Coronary artery (tissue), 2 donors: ENCODE results near the gene MS4A3.
"Not testable (repeated sequence)": the region's sequence is repeated elsewhere in the genome, so short reads cannot be mapped to it uniquely, and the experiment has no call there.

Experiments
- DNase-seq: peaks from one replicate; pipeline ENCODE4 v3.0.0-alpha.2; 2017; ENCODE audit warnings: low spot score
- H3K27ac ChIP-seq, 2 donors: fragments of 200-600 bp; sonication (generic); one replicate each; pipeline ENCODE4 v1.5.1; 2016 to 2019
- H3K4me3 ChIP-seq: fragments of 200-600 bp; sonication (generic); 2 replicates; pipeline ENCODE4 v1.5.1; 2016; ENCODE audit warnings: mild to moderate bottlenecking, moderate library complexity
- TF ChIP-seq, protein P1 (sequence below): fragments of 200-600 bp; sonication (generic); IDR thresholded peaks from one replicate; pipeline ENCODE4 v1.5.1; 2019; ENCODE audit warnings: antibody characterized with exemption

Gene MS4A3

DNA sequence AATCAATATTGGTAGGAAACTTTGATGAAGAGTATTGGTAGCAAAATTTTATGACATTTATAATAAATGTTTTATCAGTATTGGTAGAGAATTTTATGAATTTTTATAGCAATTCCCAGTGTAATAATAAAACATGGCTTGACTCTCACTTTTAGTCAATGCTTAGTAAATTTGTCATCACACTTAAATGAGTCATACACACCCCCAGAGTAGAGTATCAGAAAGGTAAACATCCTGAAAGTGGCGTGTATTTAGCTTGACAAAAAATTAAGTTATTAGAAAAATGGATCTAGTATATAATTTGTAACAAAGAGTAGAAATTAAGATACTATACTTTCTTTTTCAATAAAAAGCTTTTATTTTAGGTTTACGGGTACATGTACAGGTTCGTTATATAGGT is 2.6 kb downstream of the MS4A3 start:
- Histone ChIP-seq H3K27ac (no peak overlapping the region), H3K4me3 (no peak overlapping the region)
- no peak for DNase-seq
- TF ChIP-seq, protein P1, sequence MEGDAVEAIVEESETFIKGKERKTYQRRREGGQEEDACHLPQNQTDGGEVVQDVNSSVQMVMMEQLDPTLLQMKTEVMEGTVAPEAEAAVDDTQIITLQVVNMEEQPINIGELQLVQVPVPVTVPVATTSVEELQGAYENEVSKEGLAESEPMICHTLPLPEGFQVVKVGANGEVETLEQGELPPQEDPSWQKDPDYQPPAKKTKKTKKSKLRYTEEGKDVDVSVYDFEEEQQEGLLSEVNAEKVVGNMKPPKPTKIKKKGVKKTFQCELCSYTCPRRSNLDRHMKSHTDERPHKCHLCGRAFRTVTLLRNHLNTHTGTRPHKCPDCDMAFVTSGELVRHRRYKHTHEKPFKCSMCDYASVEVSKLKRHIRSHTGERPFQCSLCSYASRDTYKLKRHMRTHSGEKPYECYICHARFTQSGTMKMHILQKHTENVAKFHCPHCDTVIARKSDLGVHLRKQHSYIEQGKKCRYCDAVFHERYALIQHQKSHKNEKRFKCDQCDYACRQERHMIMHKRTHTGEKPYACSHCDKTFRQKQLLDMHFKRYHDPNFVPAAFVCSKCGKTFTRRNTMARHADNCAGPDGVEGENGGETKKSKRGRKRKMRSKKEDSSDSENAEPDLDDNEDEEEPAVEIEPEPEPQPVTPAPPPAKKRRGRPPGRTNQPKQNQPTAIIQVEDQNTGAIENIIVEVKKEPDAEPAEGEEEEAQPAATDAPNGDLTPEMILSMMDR: no peak

DNA sequence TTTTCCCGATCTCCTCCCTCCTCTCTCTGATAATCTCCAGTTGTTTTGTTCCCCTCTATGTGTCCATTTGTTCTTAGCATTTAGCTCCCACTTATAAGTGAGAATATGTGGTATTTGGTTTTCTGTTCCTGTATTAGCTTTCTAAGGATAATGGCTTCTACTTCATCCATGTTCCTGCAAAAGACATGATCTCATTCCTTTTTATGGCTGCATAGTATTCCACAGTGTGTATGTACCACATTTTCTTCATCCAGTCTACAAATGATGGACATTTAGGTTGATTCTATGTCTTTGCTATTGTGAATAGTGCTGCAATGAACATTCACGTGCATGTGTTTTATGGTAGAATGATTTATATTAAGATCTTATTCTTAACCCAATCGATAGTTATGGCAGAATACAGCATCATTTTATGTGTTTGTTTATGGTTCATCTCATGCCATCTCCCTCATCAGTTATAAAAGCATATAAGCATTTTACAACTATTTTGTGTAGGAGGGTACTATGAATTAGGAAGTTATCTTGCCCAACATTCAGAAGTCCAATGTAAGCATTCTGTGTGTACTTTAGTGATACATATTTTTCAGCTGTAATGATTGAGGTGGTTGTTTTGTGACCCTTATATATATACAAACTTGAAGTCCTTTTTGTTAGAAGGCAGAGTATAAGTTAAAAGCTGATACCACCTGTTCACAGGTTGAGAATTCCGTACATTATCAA is 3.2 kb downstream of the MS4A3 start:
- no peak overlapping the region for H3K27ac ChIP-seq
- TF ChIP-seq, protein P1: no peak
- DNase-seq: no peak
- no peak overlapping the region for H3K4me3 ChIP-seq

DNA sequence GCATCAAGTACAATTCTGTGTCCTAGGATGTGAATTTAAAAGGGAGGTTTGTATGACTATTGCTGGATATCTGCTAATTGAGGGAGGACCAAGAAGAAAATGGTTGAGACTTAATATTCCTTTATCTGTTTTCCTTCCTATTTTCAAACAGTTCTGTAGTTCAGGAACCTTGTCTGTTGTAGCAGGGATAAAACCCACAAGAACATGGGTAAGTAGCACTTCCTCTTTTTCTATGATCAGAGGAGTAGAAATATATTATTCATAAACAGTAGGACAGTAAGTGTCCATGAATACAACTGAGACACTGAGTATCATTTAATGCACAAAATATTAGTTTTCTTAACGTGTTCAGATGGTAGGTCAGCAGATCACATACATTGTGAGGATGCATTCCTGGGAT is 7.6 kb downstream of the MS4A3 start:
- Histone ChIP-seq H3K27ac (no peak overlapping the region), H3K4me3 (no peak overlapping the region)
- TF ChIP-seq, protein P1: no peak
- DNase-seq: no peak

DNA sequence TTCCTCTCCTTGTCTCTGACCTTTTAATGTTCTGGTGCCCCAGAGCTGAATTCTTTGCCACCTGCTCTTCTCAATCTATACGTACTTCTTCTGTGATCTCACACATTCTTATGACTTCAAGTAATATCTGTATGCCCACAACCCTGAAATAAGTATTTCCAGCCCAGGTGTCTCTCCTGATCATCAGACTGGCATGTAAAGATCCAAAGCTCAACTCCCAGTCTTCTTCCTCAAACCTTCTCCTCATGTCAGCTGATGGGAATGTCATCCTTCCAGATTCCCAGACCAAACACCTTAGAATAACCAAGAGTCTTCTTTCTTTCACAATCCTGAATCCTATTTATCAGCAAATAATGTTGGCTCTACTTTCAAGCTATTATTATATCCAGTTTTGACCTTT is 9.3 kb downstream of the MS4A3 start:
- no peak overlapping the region for H3K4me3 ChIP-seq
- no peak for DNase-seq
- no peak overlapping the region for H3K27ac ChIP-seq
- TF ChIP-seq, protein P1: no peak

DNA sequence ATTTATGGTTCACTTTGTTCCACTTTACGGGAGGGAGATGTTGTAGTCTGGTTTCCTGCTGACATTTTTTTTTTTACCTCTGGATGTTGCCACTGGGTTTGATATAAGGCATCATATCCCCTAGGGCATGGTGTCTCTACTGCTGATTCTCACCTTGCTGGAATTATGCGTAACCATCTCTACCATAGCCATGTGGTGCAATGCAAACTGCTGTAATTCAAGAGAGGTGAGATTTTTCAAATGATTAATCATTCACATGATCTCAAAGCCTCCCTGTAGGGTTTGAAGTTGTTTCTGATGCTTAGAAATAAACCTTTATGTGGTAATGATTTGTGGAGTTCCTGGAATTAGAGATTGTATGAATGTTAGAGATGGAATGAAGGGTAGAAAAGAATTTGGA is 13.0 kb downstream of the MS4A3 start:
- no peak for DNase-seq
- Histone ChIP-seq H3K4me3 (no peak overlapping the region), H3K27ac (no peak overlapping the region)
- TF ChIP-seq, protein P1: no peak

DNA sequence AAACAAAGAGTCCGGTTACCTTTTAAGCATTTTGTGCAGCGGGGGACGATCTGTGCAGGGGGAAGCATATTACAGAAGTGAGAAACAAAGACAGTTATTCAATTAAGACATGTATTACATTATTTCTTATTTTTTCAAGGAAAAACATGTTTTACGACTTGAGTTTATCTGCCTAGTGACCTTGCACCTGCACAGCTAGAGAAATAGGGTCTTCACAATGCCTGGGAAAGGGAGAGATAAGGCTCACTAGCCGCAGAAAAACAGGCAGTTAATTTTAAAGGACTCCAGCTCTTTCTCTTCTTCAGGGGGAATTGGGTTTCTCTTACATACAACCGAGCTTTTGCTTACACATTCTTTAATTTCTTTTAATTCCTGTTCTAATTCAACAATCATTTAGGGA is 15.2 kb downstream of the MS4A3 start:
- not testable (repeated sequence) for DNase-seq, H3K4me3 ChIP-seq, H3K27ac ChIP-seq

DNA sequence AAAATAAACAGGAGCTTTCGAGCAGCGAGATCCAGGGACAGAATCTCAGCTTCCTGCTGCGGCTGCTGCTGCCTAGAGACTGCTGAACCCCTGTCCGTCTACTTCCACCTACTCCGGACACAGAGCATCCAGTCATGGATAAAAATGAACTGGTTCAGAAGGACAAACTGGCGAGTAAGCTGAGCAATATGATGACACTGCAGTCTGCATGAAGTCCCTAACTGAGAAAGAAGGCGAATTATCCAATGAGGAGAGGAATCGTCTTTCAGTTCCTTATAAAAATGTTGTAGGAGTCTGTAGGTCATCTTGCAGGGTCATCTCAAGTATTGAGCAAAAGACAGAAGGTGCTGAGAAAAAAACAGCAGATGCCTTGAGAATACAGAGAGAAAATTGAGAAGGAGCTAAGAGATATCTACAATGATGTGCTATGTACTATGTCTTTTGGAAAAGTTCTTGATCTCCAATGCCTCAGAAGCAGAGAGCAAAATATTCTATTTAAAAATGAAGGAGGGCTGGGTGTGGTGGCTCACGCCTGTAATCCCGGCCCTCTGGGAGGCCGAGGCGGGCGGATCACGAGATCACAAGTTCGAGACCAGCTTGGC is 20.9 kb downstream of the MS4A3 start:
- DNase-seq: no peak
- H3K4me3 ChIP-seq: no peak overlapping the region
- TF ChIP-seq, protein P1: no peak
- no peak overlapping the region for H3K27ac ChIP-seq
